ENCODE results near the gene FILIP1. TPM values are rescaled to one million over a fixed set of nuclear protein-coding genes. Genes with fewer than 3 reads are reported as not detected.

The FILIP1 gene
- total RNA-seq, 3 donors from 2014 or later, result 2.9 to 4.3 (median 4.3) TPM

GRCh38 chr6:75478929-75479328, 14.7 kb downstream of the FILIP1 start:
- H3K9me3 ChIP-seq, result no peaks in the 10 kb centered on the region
- TF ChIP-seq CTCF (IDR thresholded peaks at IDR 0.05), result no peak
- TF ChIP-seq POLR2AphosphoS5 (IDR thresholded peaks at IDR 0.05), result no peak
- no peak for TF ChIP-seq POLR2A (IDR thresholded peaks at IDR 0.05)
- H3K4me3 ChIP-seq, result no peak overlapping the region
- no peak for DNase-seq (ENCODE audit: low spot score in 2 of 2)
- intact Hi-C loops (cut with DNase I; ENCODE audit: low total_unique reads), result no loop called here
- H3K27ac ChIP-seq, result no peak overlapping the region
- H3K36me3 ChIP-seq, result no peaks in the 10 kb centered on the region
- no peaks in the 10 kb centered on the region for H3K4me1 ChIP-seq
- H3K27me3 ChIP-seq, result no peaks in the 10 kb centered on the region

GRCh38 chr6:75472885-75473284, 20.7 kb downstream of the FILIP1 start:
- Histone ChIP-seq H3K4me3 (no peak overlapping the region), H3K27me3 (no peaks in the 10 kb centered on the region), H3K36me3 (no peaks in the 10 kb centered on the region), H3K4me1 (no peaks in the 10 kb centered on the region), H3K9me3 (no peaks in the 10 kb centered on the region), H3K27ac (no peak overlapping the region)
- intact Hi-C loops (cut with DNase I; ENCODE audit: low total_unique reads), result no loop called here
- no peak for DNase-seq (ENCODE audit: low spot score in 2 of 2)
- TF ChIP-seq CTCF (IDR thresholded peaks at IDR 0.05), result no peak
- TF ChIP-seq POLR2AphosphoS5 (IDR thresholded peaks at IDR 0.05), result no peak
- no peak for TF ChIP-seq POLR2A (IDR thresholded peaks at IDR 0.05)

GRCh38 chr6:75467966-75468365, 25.6 kb downstream of the FILIP1 start:
- peak in 1 of 2 donors; percentile 29 for DNase-seq (ENCODE audit: low spot score in 2 of 2)
- intact Hi-C loops (cut with DNase I; ENCODE audit: low total_unique reads), result no loop called here
- H3K4me1 ChIP-seq, result no peaks in the 10 kb centered on the region
- H3K27ac ChIP-seq, result peak overlapping the region; percentile 73 to 83
- H3K36me3 ChIP-seq, result no peaks in the 10 kb centered on the region
- H3K27me3 ChIP-seq, result no peaks in the 10 kb centered on the region
- H3K9me3 ChIP-seq, result no peaks in the 10 kb centered on the region
- no peak for TF ChIP-seq POLR2A (IDR thresholded peaks at IDR 0.05)
- TF ChIP-seq CTCF (IDR thresholded peaks at IDR 0.05), result no peak
- no peak for TF ChIP-seq POLR2AphosphoS5 (IDR thresholded peaks at IDR 0.05)
- no peak overlapping the region for H3K4me3 ChIP-seq

- Histone ChIP-seq H3K4me1 (no peaks in the 10 kb centered on the region), H3K27ac (peak overlapping the region; percentile 73 to 83), H3K36me3 (no peaks in the 10 kb centered on the region), H3K27me3 (no peaks in the 10 kb centered on the region), H3K4me3 (no peak overlapping the region), H3K9me3 (no peaks in the 10 kb centered on the region)
- DNase-seq (ENCODE audit: low spot score in 2 of 2), result no peak
- intact Hi-C loops (cut with DNase I; ENCODE audit: low total_unique reads), result no loop called here
- TF ChIP-seq POLR2A (IDR thresholded peaks at IDR 0.05), result no peak
- TF ChIP-seq CTCF (IDR thresholded peaks at IDR 0.05), result no peak
- no peak for TF ChIP-seq POLR2AphosphoS5 (IDR thresholded peaks at IDR 0.05)
These were observed 26.3 kb downstream of the FILIP1 start for GRCh38 chr6:75467284-75467683.

GRCh38 chr6:75466636-75467035, 27.0 kb downstream of the FILIP1 start:
- Histone ChIP-seq H3K4me3 (no peak overlapping the region), H3K9me3 (no peaks in the 10 kb centered on the region), H3K27me3 (no peaks in the 10 kb centered on the region), H3K27ac (no peak overlapping the region), H3K4me1 (no peaks in the 10 kb centered on the region), H3K36me3 (no peaks in the 10 kb centered on the region)
- DNase-seq (ENCODE audit: low spot score in 2 of 2), result no peak
- no peak for TF ChIP-seq POLR2A (IDR thresholded peaks at IDR 0.05)
- TF ChIP-seq CTCF (IDR thresholded peaks at IDR 0.05), result no peak
- no peak for TF ChIP-seq POLR2AphosphoS5 (IDR thresholded peaks at IDR 0.05)
- intact Hi-C loops (cut with DNase I; ENCODE audit: low total_unique reads), result no loop called here
